Glutamatergic neuron (in vitro differentiated cells): ENCODE measurements around the gene RHOD. TPM values are rescaled to one million over a fixed set of nuclear protein-coding genes. Genes with fewer than 3 reads are reported as not detected.

Experiments
- DNase-seq: peaks from one replicate; pipeline ENCODE4 v3.0.0; 2022
- H3K27ac Mint-ChIP-seq: one replicate; pipeline ENCODE4 v1.8.0; 2020; ENCODE audit warnings: mild to moderate bottlenecking, mixed read lengths, inconsistent platforms; ENCODE audit not compliant: unreplicated experiment
- H3K27me3 Mint-ChIP-seq: one replicate; pipeline ENCODE4 v1.8.0; 2020; ENCODE audit warnings: mild to moderate bottlenecking, moderate library complexity, mixed read lengths, inconsistent platforms; ENCODE audit not compliant: unreplicated experiment
- H3K36me3 Mint-ChIP-seq: one replicate; pipeline ENCODE4 v1.8.0; 2020; ENCODE audit warnings: mild to moderate bottlenecking, mixed read lengths, inconsistent platforms; ENCODE audit not compliant: unreplicated experiment
- H3K4me1 Mint-ChIP-seq: one replicate; pipeline ENCODE4 v1.8.0; 2020; ENCODE audit warnings: mild to moderate bottlenecking, low read depth, mixed read lengths, inconsistent platforms; ENCODE audit not compliant: unreplicated experiment
- H3K4me3 Mint-ChIP-seq: one replicate; pipeline ENCODE4 v1.8.0; 2020; ENCODE audit warnings: mild to moderate bottlenecking, mixed read lengths, inconsistent platforms; ENCODE audit not compliant: unreplicated experiment
- H3K9me3 Mint-ChIP-seq: one replicate; pipeline ENCODE4 v1.8.0; 2020; ENCODE audit warnings: mild to moderate bottlenecking, moderate library complexity, mixed read lengths, inconsistent platforms; ENCODE audit not compliant: unreplicated experiment
- CTCF ChIP-seq: fragments of 200-600 bp; sonication (generic); IDR thresholded peaks from one replicate; pipeline ENCODE4 v1.5.0; 2021; ENCODE audit not compliant: partially characterized antibody, unreplicated experiment
- total RNA-seq: library from RNA; stranded (reverse); fragmentation: NEBNext Ultra II Directional; extraction: Animal tissue kit (Norgen Biotek cat#: 25700); gene quantifications from one replicate; pipeline ENCODE4 v1.2.1, GENCODE V29; 2021; ENCODE audit not compliant: unreplicated experiment

The RHOD gene
- total RNA-seq, 1 donor from 2014 or later: not detected

DNA sequence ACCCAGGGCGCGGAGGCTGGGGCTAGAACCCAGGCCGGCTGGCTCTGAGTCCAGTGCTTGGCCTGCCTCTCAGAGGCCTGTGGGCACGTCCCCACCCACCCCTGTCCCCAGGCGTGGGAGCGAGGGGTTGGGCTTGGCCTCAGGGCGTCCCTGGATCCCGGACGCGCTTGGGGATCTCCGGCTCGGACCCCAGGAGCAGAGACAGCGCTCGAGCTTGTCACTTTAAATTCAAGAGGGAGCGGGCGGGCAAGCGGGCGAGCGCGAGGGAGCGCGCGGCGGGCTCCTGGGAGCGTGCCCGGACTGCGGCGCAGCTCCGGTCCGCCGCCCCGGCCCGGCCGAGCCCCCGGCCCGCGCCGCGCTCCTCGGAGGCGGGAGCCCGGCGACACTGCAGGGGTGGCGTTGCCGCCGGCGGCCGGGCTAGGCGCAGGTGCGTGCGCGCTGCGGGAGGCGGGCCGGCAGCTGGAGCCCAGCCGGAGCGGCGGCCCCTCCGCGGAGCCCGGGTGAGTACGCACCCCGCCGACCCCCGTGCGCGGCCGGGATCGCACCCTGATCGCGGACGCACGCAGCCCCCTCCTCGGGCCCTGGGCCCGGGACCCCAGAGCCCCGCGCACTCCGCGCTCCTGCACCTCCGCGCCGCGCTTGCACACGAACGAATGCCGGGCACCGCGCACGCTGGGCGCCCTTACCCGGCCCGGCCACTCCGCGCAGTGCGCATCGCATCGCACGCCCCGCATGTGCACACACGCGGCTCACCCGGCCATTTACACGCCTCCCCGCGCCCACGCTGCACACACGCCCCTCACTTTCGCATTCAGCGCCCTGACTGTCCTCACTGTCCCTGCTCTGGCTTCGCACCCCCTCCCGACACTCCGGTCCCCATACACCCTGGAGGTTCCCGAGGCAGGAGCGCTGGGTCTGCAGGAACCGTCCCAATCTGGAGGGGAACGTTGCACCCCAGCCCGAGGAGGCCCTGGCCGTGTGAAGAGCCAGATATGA lies 33.4 kb upstream of the RHOD start, which contains the start of gene SYT12:
SYT12 (plus strand) TSS at position 174 of the 996 bp plus-strand sequence. CDS start 7,011 bp downstream, outside the sequence.
- Mint-ChIP-seq H3K27me3 (peaks cover 15% of the 10 kb centered on the region), H3K4me1 (peaks cover 2% of the 10 kb centered on the region), H3K36me3 (no peaks in the 10 kb centered on the region), H3K9me3 (peaks cover 9% of the 10 kb centered on the region), H3K27ac (no peak within 1 kb of the TSS), H3K4me3 (peak within 1 kb of the TSS; percentile 88)
- DNase-seq: peak; percentile 42
- TF ChIP-seq CTCF: no peak

- no peak for DNase-seq
- peaks cover 2% of the 10 kb centered on the region for H3K4me1 Mint-ChIP-seq
- peaks cover 15% of the 10 kb centered on the region for H3K27me3 Mint-ChIP-seq
- TF ChIP-seq CTCF: no peak
- no peaks in the 10 kb centered on the region for H3K36me3 Mint-ChIP-seq
- H3K4me3 Mint-ChIP-seq: peak overlapping the region; percentile 88
- no peak overlapping the region for H3K27ac Mint-ChIP-seq
- peaks cover 5% of the 10 kb centered on the region for H3K9me3 Mint-ChIP-seq
These were observed 32.7 kb upstream of the RHOD start for GRCh38 chr11:67023957-67024353.

GRCh38 chr11:67024410-67024809 lies 32.2 kb upstream of the RHOD start:
- TF ChIP-seq CTCF: no peak
- Mint-ChIP-seq H3K4me3 (no peak overlapping the region), H3K36me3 (no peaks in the 10 kb centered on the region), H3K27me3 (peaks cover 15% of the 10 kb centered on the region), H3K4me1 (peaks cover 2% of the 10 kb centered on the region), H3K27ac (no peak overlapping the region), H3K9me3 (peaks cover 5% of the 10 kb centered on the region)
- no peak for DNase-seq

DNA sequence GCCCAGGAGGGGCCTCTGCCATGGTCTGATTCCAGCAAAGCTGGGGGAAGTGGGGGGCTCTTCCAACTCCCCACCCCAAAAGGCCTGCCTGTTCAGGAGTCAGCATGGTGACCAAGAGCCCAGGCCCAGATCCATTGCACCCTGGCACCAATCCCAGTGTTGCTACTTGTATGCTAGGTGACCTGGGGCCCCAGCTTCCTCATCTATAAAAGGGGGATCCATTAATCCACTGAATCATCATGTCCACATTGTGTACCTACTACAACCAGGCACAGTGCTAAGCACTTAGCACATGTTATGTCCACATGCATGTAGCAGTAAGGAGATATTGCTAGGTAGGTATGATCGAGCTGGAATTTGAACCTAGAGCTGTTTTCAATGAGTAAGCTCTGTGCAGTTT lies 31.7 kb upstream of the RHOD start:
- Mint-ChIP-seq H3K36me3 (no peaks in the 10 kb centered on the region), H3K4me1 (peaks cover 2% of the 10 kb centered on the region)
- no peak for DNase-seq

More for the DNA sequence above, 31.7 kb upstream of the RHOD start:
- peaks cover 14% of the 10 kb centered on the region for H3K27me3 Mint-ChIP-seq
- H3K4me3 Mint-ChIP-seq: no peak overlapping the region
- no peak for TF ChIP-seq CTCF
- H3K27ac Mint-ChIP-seq: no peak overlapping the region
- H3K9me3 Mint-ChIP-seq: peaks cover 5% of the 10 kb centered on the region
